ENCODE data around the gene PGLYRP2.

- TF ChIP-seq CTCF (IDR thresholded peaks at IDR 0.05) = no peak
- TF ChIP-seq POLR2A (IDR thresholded peaks at IDR 0.05) = no peak
- TF ChIP-seq EP300 (IDR thresholded peaks at IDR 0.05) = no peak
Measured at GRCh38 chr19:15508035-15508710, 28.9 kb upstream of the PGLYRP2 start, which contains the start of gene CYP4F22.
